CD4-positive, alpha-beta T cell (primary cell): ENCODE data around the gene MAST2. TPM values are rescaled to one million over a fixed set of nuclear protein-coding genes. Genes with fewer than 3 reads are reported as not detected.
"Not testable (repeated sequence)": the region's sequence is repeated elsewhere in the genome, so short reads cannot be mapped to it uniquely, and the experiment has no call there.

Experiments used
- ATAC-seq: fragments of 200-7000 bp; cut with Tn5 transposase; one replicate; pipeline ENCODE4 v1.10.0; 2022; ENCODE audit warnings: mild to moderate bottlenecking; ENCODE audit not compliant: poor library complexity
- CTCF ChIA-PET: fragments of 350-600 bp; sonication (Branson Sonifier 250); formaldehyde crosslinking; loops from one replicate; lab custom pipeline; 2021; ENCODE audit warnings: antibody characterized with exemption, inconsistent platforms; lab: Charles Lee
- POLR2A ChIA-PET: fragments of 350-600 bp; sonication (Branson Sonifier 250); formaldehyde crosslinking; loops from one replicate; lab custom pipeline; 2021; ENCODE audit warnings: antibody characterized with exemption, inconsistent platforms; lab: Charles Lee
- DNase-seq, 14 experiments: peaks; one replicate each; pipeline ENCODE4 v3.0.0-alpha.2; 2013 to 2020; ENCODE audit warnings: mixed read lengths in 2 of 14
- H3K27ac ChIP-seq, 2 donors: one replicate each; pipeline versions ENCODE4 v1.5.1 to v1.7.0; 2013; ENCODE audit warnings: low read length in 2 of 2, low read depth in 1 of 2, mild to moderate bottlenecking in 1 of 2
- H3K27me3 ChIP-seq, 2 experiments: 1 replicate in 1 of 2; 2 replicates in 1 of 2; pipeline versions ENCODE4 v1.6.1 to v1.7.0; 2013; ENCODE audit warnings: low read length in 2 of 2, control low read depth in 1 of 2, mild to moderate bottlenecking in 1 of 2, moderate library complexity in 1 of 2; ENCODE audit not compliant: insufficient read depth in 2 of 2, control insufficient read depth in 1 of 2
- H3K36me3 ChIP-seq: one replicate; pipeline ENCODE4 v1.6.1; 2013; ENCODE audit warnings: low read length, control low read depth; ENCODE audit not compliant: insufficient read depth
- H3K4me1 ChIP-seq: one replicate; pipeline ENCODE4 v1.6.1; 2013; ENCODE audit warnings: low read length, control low read depth; ENCODE audit not compliant: insufficient read depth
- H3K4me3 ChIP-seq: one replicate; pipeline ENCODE4 v1.5.1; 2013; ENCODE audit warnings: mild to moderate bottlenecking, low read length, moderate library complexity
- H3K9me3 ChIP-seq, 2 experiments: 1 replicate in 1 of 2; 2 replicates in 1 of 2; pipeline versions ENCODE4 v1.6.1 to v1.7.0; 2013; ENCODE audit warnings: low read length in 2 of 2, mild to moderate bottlenecking in 2 of 2, control low read depth in 1 of 2, moderate library complexity in 1 of 2; ENCODE audit not compliant: control insufficient read depth in 1 of 2, insufficient read depth in 1 of 2
- H3K27ac Mint-ChIP-seq: one replicate; pipeline ENCODE4 v1.8.0; 2020; ENCODE audit warnings: mixed read lengths
- H3K27me3 Mint-ChIP-seq: one replicate; pipeline ENCODE4 v1.8.0; 2021; ENCODE audit warnings: mixed read lengths
- H3K36me3 Mint-ChIP-seq: one replicate; pipeline ENCODE4 v1.8.0; 2021; ENCODE audit warnings: low read depth, mixed read lengths
- H3K4me1 Mint-ChIP-seq: one replicate; pipeline ENCODE4 v1.8.0; 2021; ENCODE audit warnings: low read depth, mixed read lengths
- H3K4me3 Mint-ChIP-seq: one replicate; pipeline ENCODE4 v1.8.0; 2020; ENCODE audit warnings: mild to moderate bottlenecking, mixed read lengths
- H3K9me3 Mint-ChIP-seq: one replicate; pipeline ENCODE4 v1.8.0; 2020; ENCODE audit warnings: mixed read lengths
- intact Hi-C, 2 experiments: fragments of 100-400 bp; cut with DNase I in 1 of 2; cut with micrococcal nuclease in 1 of 2; formaldehyde crosslinking; loops; one replicate each; pipeline versions ENCODE4 v1.15.1 to v1.9.0; 2023 to 2025; cut with DNase I, micrococcal nuclease
- total RNA-seq, 174 experiments: library from RNA in 2 of 174; stranded (reverse) in 2 of 174; gene quantifications; one replicate each; pipeline ENCODE4 v1.2.3 and lab custom pipeline; 2021 to 2026
- TF ChIP-seq, protein P1 (sequence below): fragments of 200-600 bp; IDR thresholded peaks from one replicate; pipeline ENCODE4 v1.8.0; 2022; ENCODE audit warnings: antibody characterized with exemption, mild to moderate bottlenecking

MAST2 gene
- total RNA-seq, 2 experiments from 2014 or later, result 5.7 to 6.5 TPM

DNA sequence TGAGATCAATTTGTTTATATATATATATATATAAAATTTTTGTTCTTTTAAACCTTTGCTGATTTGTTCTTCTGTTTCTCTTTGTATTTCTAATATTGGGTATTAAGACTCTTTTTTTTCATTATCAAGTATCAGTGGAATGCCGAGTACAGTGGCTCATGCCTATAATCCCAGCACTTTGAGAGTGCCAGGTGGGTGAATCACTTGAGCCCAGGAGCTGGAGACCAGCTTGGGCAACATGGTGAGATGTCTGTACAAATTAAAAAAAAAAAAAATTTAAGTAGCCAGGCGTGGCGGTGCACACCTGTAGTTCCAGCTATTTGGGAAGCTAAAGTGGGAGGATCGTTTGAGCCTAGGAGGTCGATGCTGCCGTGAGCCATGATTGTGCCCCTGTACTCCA, 67.1 kb downstream of the MAST2 start:
- H3K27ac Mint-ChIP-seq, result no peak overlapping the region
- H3K4me1 ChIP-seq, result no peaks in the 10 kb centered on the region
- no peaks in the 10 kb centered on the region for H3K9me3 Mint-ChIP-seq
- TF ChIP-seq, protein P1, sequence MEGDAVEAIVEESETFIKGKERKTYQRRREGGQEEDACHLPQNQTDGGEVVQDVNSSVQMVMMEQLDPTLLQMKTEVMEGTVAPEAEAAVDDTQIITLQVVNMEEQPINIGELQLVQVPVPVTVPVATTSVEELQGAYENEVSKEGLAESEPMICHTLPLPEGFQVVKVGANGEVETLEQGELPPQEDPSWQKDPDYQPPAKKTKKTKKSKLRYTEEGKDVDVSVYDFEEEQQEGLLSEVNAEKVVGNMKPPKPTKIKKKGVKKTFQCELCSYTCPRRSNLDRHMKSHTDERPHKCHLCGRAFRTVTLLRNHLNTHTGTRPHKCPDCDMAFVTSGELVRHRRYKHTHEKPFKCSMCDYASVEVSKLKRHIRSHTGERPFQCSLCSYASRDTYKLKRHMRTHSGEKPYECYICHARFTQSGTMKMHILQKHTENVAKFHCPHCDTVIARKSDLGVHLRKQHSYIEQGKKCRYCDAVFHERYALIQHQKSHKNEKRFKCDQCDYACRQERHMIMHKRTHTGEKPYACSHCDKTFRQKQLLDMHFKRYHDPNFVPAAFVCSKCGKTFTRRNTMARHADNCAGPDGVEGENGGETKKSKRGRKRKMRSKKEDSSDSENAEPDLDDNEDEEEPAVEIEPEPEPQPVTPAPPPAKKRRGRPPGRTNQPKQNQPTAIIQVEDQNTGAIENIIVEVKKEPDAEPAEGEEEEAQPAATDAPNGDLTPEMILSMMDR, result no peak
- no peaks in the 10 kb centered on the region for H3K36me3 ChIP-seq
- no peaks in the 10 kb centered on the region for H3K27me3 Mint-ChIP-seq
- H3K27me3 ChIP-seq, result no peaks in the 10 kb centered on the region
- H3K4me3 ChIP-seq, result no peak overlapping the region
- no peak overlapping the region for H3K27ac ChIP-seq
- peaks cover 9% of the 10 kb centered on the region for H3K4me1 Mint-ChIP-seq
- DNase-seq, result no peak
- H3K4me3 Mint-ChIP-seq, result no peak overlapping the region
- intact Hi-C loops, result no loop called here
- H3K9me3 ChIP-seq, result no peaks in the 10 kb centered on the region
- H3K36me3 Mint-ChIP-seq, result no peaks in the 10 kb centered on the region
- no peak for ATAC-seq
- ChIA-PET CTCF (no interaction called here), POLR2A (no interaction called here)

DNA sequence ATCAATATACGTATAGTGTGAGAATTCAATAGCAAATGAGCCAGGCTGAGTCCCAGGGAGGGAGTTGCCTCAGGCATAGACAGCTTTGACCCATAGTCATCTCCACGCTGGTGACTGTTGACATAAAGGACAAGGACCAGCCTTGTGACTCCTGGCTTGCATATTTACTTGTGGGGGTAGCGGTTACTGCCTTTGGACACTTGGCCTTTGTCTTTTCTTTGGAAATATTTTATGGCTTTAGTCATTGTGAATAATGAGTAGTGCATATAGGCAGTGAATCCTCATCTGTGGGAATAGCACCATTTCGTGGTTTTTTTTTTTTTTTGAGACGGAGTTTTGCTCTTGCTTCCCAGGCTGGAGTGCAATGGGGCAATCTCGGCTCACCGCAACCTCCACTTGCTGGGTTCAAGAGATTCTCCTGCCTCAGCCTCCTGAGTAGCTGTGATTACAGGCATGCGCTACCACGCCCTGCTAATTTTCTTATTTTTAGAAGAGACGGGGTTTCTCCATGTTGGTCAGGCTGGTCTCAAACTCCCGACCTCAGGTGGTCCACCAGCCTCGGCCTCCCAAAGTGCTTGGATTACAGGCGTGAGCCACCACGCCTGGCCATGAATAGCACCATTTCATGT, 68.9 kb downstream of the MAST2 start:
- H3K27ac ChIP-seq, H3K36me3 Mint-ChIP-seq, H3K27me3 Mint-ChIP-seq, H3K4me3 Mint-ChIP-seq, H3K27ac Mint-ChIP-seq, H3K27me3 ChIP-seq, H3K9me3 Mint-ChIP-seq, POLR2A ChIA-PET, H3K4me1 Mint-ChIP-seq, H3K4me1 ChIP-seq, H3K4me3 ChIP-seq, H3K9me3 ChIP-seq, H3K36me3 ChIP-seq, DNase-seq, ATAC-seq, CTCF ChIA-PET, intact Hi-C loops: not testable (repeated sequence)

DNA sequence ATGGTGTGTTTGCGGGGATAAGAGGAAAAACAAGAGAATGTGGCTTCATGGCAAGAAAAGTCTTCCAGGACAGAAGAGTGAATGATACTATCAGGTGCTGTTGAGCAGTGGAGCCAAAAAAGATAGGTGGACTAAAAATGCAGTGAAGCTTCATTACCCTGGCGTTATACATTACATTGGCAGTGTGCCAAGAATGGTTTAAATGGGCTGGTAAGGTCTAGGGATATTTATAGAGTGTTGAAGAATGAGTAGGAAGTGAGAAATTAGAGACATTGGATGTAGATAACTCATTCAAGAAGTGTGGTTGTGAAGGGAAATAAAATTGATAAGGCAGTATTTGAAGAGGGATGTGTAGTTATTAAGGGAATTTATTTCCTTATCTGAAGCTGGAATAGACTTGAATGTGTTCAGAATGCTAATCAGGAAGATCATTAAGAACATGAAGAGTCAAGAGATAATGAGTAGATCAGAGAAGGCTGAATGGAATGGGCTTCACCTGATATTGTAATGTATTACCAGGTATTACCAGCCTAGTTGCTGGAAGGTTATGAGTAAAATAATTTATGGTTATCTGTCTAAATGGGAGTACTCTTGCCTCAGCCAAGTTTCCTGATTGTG, 72.7 kb downstream of the MAST2 start:
- no peak overlapping the region for H3K4me3 ChIP-seq
- no peak overlapping the region for H3K27ac ChIP-seq
- H3K27me3 Mint-ChIP-seq, result no peaks in the 10 kb centered on the region
- intact Hi-C loops, result no loop called here
- ATAC-seq (no peak), DNase-seq (no peak)
- H3K36me3 ChIP-seq, result no peaks in the 10 kb centered on the region
- ChIA-PET POLR2A (no interaction called here), CTCF (no interaction called here)
- H3K27ac Mint-ChIP-seq, result no peak overlapping the region
- no peaks in the 10 kb centered on the region for H3K36me3 Mint-ChIP-seq
- H3K9me3 ChIP-seq, result no peaks in the 10 kb centered on the region
- no peak overlapping the region for H3K4me3 Mint-ChIP-seq
- no peaks in the 10 kb centered on the region for H3K9me3 Mint-ChIP-seq
- no peaks in the 10 kb centered on the region for H3K4me1 Mint-ChIP-seq
- TF ChIP-seq, protein P1, result no peak
- no peaks in the 10 kb centered on the region for H3K27me3 ChIP-seq
- H3K4me1 ChIP-seq, result no peaks in the 10 kb centered on the region

DNA sequence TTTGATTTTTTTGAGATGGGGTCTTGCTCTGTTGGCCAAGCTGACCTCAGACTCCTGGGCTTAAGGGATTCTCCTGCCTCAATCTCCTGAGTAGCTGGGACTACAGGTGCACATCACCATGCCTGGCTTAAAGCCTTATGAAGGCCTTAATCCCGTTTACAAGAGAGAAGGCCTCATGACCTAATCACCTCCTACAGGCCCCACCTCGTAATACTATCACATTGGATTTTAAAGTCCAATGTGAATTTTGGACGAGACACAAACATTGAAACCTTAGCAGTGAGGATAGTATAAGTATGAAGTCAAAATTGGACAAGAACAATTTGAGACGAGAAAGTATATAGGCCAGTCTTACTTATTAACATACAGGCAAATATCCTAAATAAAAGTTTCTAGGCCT, 73.9 kb downstream of the MAST2 start:
- Mint-ChIP-seq H3K4me1 (no peaks in the 10 kb centered on the region), H3K27me3 (no peaks in the 10 kb centered on the region), H3K36me3 (no peaks in the 10 kb centered on the region), H3K4me3 (no peak overlapping the region), H3K9me3 (no peaks in the 10 kb centered on the region), H3K27ac (no peak overlapping the region)
- ATAC-seq, result no peak
- no peak for DNase-seq
- Histone ChIP-seq H3K4me3 (no peak overlapping the region), H3K27me3 (no peaks in the 10 kb centered on the region), H3K9me3 (no peaks in the 10 kb centered on the region), H3K4me1 (no peaks in the 10 kb centered on the region), H3K27ac (no peak overlapping the region), H3K36me3 (no peaks in the 10 kb centered on the region)
- CTCF ChIA-PET, result interaction anchor here (0.7 kb wide), 1 partner anchor 9 kb away, joined by 3 read pairs; no protein-coding TSS in a partner anchor
- POLR2A ChIA-PET, result no interaction called here
- TF ChIP-seq, protein P1, result no peak
- intact Hi-C loops, result no loop called here
